Right lobe of liver (tissue), 6 donors: Measurements from ENCODE around the gene GULP1. TPM values are rescaled to one million over a fixed set of nuclear protein-coding genes. Genes with fewer than 3 reads are reported as not detected.
"Not testable (repeated sequence)": the region's sequence is repeated elsewhere in the genome, so short reads cannot be mapped to it uniquely, and the experiment has no call there.

ENCODE experiments used
- ATAC-seq, 4 donors: fragments of 200-7000 bp; cut with Tn5 transposase; one replicate each; pipeline ENCODE4 v1.9.1; 2020; ENCODE audit warnings: mild to moderate bottlenecking in 4 of 4, moderate library complexity in 4 of 4
- DNase-seq, 3 donors: peaks; one replicate each; pipeline ENCODE4 v3.0.0-alpha.2; 2020
- H3K27ac ChIP-seq, 3 donors: fragments of 200-600 bp; one replicate each; pipeline ENCODE4 v1.8.0; 2022
- H3K27me3 ChIP-seq, 2 donors: fragments of 200-600 bp; one replicate each; pipeline ENCODE4 v1.8.0; 2022
- H3K36me3 ChIP-seq, 4 donors: fragments of 200-600 bp; sonication (generic) in 1 of 4; one replicate each; pipeline versions ENCODE4 v1.5.1 to v1.8.0; 2017 to 2022; ENCODE audit warnings: control low read depth in 1 of 4
- H3K4me1 ChIP-seq, 4 donors: fragments of 200-600 bp; sonication (generic) in 1 of 4; one replicate each; pipeline versions ENCODE4 v1.5.1 to v1.8.0; 2017 to 2022; ENCODE audit warnings: control low read depth in 1 of 4
- H3K4me3 ChIP-seq, 3 donors: fragments of 200-600 bp; one replicate each; pipeline ENCODE4 v1.8.0; 2022
- H3K9me3 ChIP-seq, 4 donors: fragments of 200-600 bp; sonication (generic) in 1 of 4; one replicate each; pipeline versions ENCODE4 v1.5.1 to v1.8.0; 2017 to 2022; ENCODE audit warnings: control low read depth in 1 of 4
- POLR2A ChIP-seq: fragments of 450-650 bp; IDR thresholded peaks from one replicate; pipeline ENCODE4 v1.6.1; 2017; ENCODE audit warnings: antibody characterized with exemption, mild to moderate bottlenecking
- WGBS: methylation state at CpG from one replicate; pipeline ENCODE4 v1.1.6; 2018; ENCODE audit warnings: low coverage, low lambda C conversion rate; ENCODE audit not compliant: insufficient coverage; ENCODE audit errors: missing lambda C conversion rate; 5-methylcytosine and 5-hydroxymethylcytosine counted together
- intact Hi-C, 2 donors: fragments of 100-400 bp; cut with DNase I; formaldehyde crosslinking; loops; one replicate each; pipeline versions ENCODE4 v1.11.2 to v1.14.1; 2022
- total RNA-seq, 6 experiments: library from RNA; depleted of rRNA in 2 of 6; stranded (reverse); fragments of >200 nt in 2 of 6; fragmentation: NEBNext Ultra II Directional in 3 of 6; extraction: Animal tissue kit (Norgen Biotek cat#: 25700) in 3 of 6; gene quantifications; one replicate each; pipeline versions ENCODE4 v1.1.0 to v1.2.4, GENCODE V29; 2016 to 2023
- TF ChIP-seq, protein P1 (sequence below), 4 donors: fragments of 200-600 bp in 3 of 4; fragments of 450-650 bp in 1 of 4; IDR thresholded peaks; one replicate each; pipeline versions ENCODE4 v1.5.1 to v1.8.0; 2016 to 2022; ENCODE audit warnings: antibody characterized with exemption in 4 of 4, mild to moderate bottlenecking in 2 of 4
- donor health status: DM: no; HTN: yes; CAD: no.
- donor health status: DM: no; HTN: no; CAD: no.
- donor health status: DM: no; HTN: no; CAD: no.
- donor health status: DM: no; HTN: yes; CAD: no.
- donor health status: DM: no; HTN: yes; CAD: no.

The GULP1 gene
- total RNA-seq, 6 experiments from 2014 or later, result 0.42 to 4.4 (median 0.89) TPM

- Histone ChIP-seq H3K4me3 (no peak overlapping the region), H3K36me3 (no peaks in the 10 kb centered on the region), H3K27ac (no peak overlapping the region), H3K9me3 (no peaks in the 10 kb centered on the region), H3K4me1 (no peaks in the 10 kb centered on the region), H3K27me3 (no peaks in the 10 kb centered on the region)
- peak in 1 of 4 donors; percentile 93 for ATAC-seq
- intact Hi-C loops, result no loop called here
- DNase-seq, result no peak
- TF ChIP-seq, protein P1, sequence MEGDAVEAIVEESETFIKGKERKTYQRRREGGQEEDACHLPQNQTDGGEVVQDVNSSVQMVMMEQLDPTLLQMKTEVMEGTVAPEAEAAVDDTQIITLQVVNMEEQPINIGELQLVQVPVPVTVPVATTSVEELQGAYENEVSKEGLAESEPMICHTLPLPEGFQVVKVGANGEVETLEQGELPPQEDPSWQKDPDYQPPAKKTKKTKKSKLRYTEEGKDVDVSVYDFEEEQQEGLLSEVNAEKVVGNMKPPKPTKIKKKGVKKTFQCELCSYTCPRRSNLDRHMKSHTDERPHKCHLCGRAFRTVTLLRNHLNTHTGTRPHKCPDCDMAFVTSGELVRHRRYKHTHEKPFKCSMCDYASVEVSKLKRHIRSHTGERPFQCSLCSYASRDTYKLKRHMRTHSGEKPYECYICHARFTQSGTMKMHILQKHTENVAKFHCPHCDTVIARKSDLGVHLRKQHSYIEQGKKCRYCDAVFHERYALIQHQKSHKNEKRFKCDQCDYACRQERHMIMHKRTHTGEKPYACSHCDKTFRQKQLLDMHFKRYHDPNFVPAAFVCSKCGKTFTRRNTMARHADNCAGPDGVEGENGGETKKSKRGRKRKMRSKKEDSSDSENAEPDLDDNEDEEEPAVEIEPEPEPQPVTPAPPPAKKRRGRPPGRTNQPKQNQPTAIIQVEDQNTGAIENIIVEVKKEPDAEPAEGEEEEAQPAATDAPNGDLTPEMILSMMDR (IDR thresholded peaks at IDR 0.05), result no peak
- TF ChIP-seq POLR2A, result no peak
- WGBS, result 67% methylated on average over 1 of the region's 1 CpG
Measured at GRCh38 chr2:188452084-188452483, 160.4 kb downstream of the GULP1 start.

DNA sequence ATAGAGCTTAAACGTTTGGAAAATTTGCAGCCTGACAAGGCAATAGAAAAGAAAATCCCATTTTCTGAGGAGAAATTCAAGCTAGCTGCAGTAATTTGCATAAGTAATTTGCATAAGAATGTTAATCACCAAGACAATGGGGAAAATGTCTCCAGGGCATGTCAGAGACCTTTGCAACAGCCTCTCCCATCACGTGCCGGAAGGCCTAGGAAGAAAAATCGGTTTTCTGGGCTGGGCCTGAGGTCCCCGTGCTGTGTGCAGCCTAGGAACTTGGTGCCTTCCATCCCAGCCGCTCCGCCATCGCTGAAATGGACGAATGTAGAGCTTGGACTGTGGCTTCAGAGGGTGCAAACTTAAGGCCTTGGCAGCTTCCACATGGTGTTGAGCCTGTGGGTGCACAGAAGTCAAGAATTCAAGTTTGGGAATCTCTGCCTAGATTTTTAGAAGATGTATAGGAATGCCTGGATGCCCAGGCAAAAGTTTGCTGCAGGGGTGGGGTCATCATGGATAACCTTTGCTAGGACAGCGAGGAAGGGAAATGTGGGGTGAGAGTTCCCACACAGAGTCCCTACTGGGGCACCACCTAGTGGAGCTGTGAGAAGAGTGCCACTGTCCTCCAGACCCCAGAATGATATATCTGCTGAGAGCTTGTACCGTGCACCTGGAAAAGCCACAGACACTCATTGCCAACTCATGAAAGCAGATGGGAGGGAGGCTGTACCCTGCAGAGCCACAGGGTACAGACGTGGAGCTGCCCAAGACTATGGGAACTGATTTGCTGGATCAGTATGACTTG, 164.6 kb downstream of the GULP1 start:
- no peak for ATAC-seq
- peak in 1 of 3 donors; percentile 26 for DNase-seq
- no peaks in the 10 kb centered on the region for H3K9me3 ChIP-seq
- no peak overlapping the region for H3K4me3 ChIP-seq
- intact Hi-C loops, result no loop called here
- H3K4me1 ChIP-seq, result no peaks in the 10 kb centered on the region
- H3K27me3 ChIP-seq, result no peaks in the 10 kb centered on the region
- no peaks in the 10 kb centered on the region for H3K36me3 ChIP-seq
- H3K27ac ChIP-seq, result no peak overlapping the region
- WGBS, result 71% methylated on average over 7 of the region's 12 CpGs
- no peak for TF ChIP-seq POLR2A
- TF ChIP-seq, protein P1 (IDR thresholded peaks at IDR 0.05), result no peak

GRCh38 chr2:188459061-188459460, 167.4 kb downstream of the GULP1 start:
- Histone ChIP-seq H3K9me3 (no peaks in the 10 kb centered on the region), H3K4me3 (no peak overlapping the region), H3K4me1 (no peaks in the 10 kb centered on the region), H3K27ac (no peak overlapping the region), H3K36me3 (no peaks in the 10 kb centered on the region), H3K27me3 (no peaks in the 10 kb centered on the region)
- TF ChIP-seq POLR2A, result no peak
- TF ChIP-seq, protein P1 (IDR thresholded peaks at IDR 0.05), result no peak
- intact Hi-C loops, result no loop called here
- DNase-seq, result no peak
- 100% methylated on average over 2 of the region's 2 CpGs for WGBS
- ATAC-seq, result no peak

DNA sequence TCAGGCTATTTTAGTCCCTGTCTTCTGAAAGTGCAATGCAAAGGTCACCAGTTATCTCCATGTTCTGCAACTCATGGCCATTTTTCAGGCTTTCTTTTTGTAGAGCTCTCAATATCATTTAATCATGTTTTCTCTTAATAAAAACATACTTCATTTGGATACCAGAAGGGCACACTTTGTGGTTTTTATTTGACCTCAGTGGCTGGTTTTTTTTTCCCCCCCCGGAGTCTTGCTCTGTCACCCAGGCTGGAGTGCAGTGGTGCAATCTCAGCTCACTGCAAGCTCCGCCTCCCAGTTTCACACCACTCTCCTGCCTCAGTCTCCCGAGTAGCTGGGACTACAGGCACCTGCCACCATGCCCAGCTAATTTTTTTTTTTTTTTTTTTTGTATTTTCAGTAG, 174.4 kb downstream of the GULP1 start:
- 53% methylated on average over 3 of the region's 3 CpGs for WGBS
- H3K27me3 ChIP-seq, intact Hi-C loops, H3K36me3 ChIP-seq, H3K4me3 ChIP-seq, H3K4me1 ChIP-seq, ATAC-seq, H3K9me3 ChIP-seq, H3K27ac ChIP-seq, DNase-seq: not testable (repeated sequence)

GRCh38 chr2:188466761-188467160, 175.1 kb downstream of the GULP1 start:
- TF ChIP-seq POLR2A, result no peak
- TF ChIP-seq, protein P1 (IDR thresholded peaks at IDR 0.05), result no peak
- H3K36me3 ChIP-seq, result no peaks in the 10 kb centered on the region
- 77% methylated on average over 1 of the region's 1 CpG for WGBS
- H3K4me3 ChIP-seq, result no peak overlapping the region
- DNase-seq, result no peak
- intact Hi-C loops, result no loop called here
- no peaks in the 10 kb centered on the region for H3K4me1 ChIP-seq
- H3K27ac ChIP-seq, result no peak overlapping the region
- ATAC-seq, result no peak
- H3K9me3 ChIP-seq, result no peaks in the 10 kb centered on the region
- H3K27me3 ChIP-seq, result no peaks in the 10 kb centered on the region
